HuH-7 (cell line): Measurements from ENCODE around the gene SYCP1.
"Not testable (repeated sequence)": the region's sequence is repeated elsewhere in the genome, so short reads cannot be mapped to it uniquely, and the experiment has no call there.

Experiments used
- DNase-seq: peaks from one replicate; pipeline ENCODE4 v3.0.0; 2011; ENCODE audit warnings: low spot score

SYCP1 gene

GRCh38 chr1:114854693-114855320, at the start of gene SYCP1:
Gene SYCP1, plus strand, starts transcription at chr1:114854863. Its CDS starts 602 bp downstream, at chr1:114855465.
- DNase-seq: no peak

GRCh38 chr1:114819869-114820268, 34.8 kb upstream of the SYCP1 start:
- DNase-seq: no peak

- DNase-seq: no peak
These were observed 34.3 kb upstream of the SYCP1 start for GRCh38 chr1:114820392-114820791.

- DNase-seq: no peak
These were observed 32.7 kb upstream of the SYCP1 start for GRCh38 chr1:114821978-114822377.

GRCh38 chr1:114828251-114828650, 26.4 kb upstream of the SYCP1 start:
- no peak for DNase-seq

- not testable (repeated sequence) for DNase-seq
These were observed 24.6 kb upstream of the SYCP1 start for GRCh38 chr1:114830075-114830474.

- DNase-seq: no peak
These were observed 23.2 kb upstream of the SYCP1 start for GRCh38 chr1:114831276-114831994.

- DNase-seq: no peak
These were observed 22.6 kb upstream of the SYCP1 start for GRCh38 chr1:114832057-114832456.

GRCh38 chr1:114833421-114833820, 21.2 kb upstream of the SYCP1 start:
- no peak for DNase-seq

- DNase-seq: no peak
These were observed 10.4 kb upstream of the SYCP1 start for GRCh38 chr1:114844270-114844669.

GRCh38 chr1:114853584-114853983, 1.1 kb upstream of the SYCP1 start:
- DNase-seq: no peak

- DNase-seq: no peak
These were observed 6.7 kb downstream of the SYCP1 start for GRCh38 chr1:114861384-114861783.

GRCh38 chr1:114892194-114892918, 37.7 kb downstream of the SYCP1 start:
- DNase-seq: no peak

- no peak for DNase-seq
These were observed 42.1 kb downstream of the SYCP1 start for GRCh38 chr1:114896795-114897194.

GRCh38 chr1:114901814-114902213, 47.2 kb downstream of the SYCP1 start:
- no peak for DNase-seq

- DNase-seq: no peak
These were observed 47.7 kb downstream of the SYCP1 start for GRCh38 chr1:114902343-114902742.

GRCh38 chr1:114903480-114903879, 48.8 kb downstream of the SYCP1 start:
- no peak for DNase-seq

- DNase-seq: not testable (repeated sequence)
These were observed 61.1 kb downstream of the SYCP1 start for GRCh38 chr1:114915720-114916119.

- DNase-seq: no peak
These were observed 71.9 kb downstream of the SYCP1 start for GRCh38 chr1:114926607-114927006.

GRCh38 chr1:114927401-114927800, 72.7 kb downstream of the SYCP1 start:
- DNase-seq: no peak

GRCh38 chr1:114956570-114956969, 101.9 kb downstream of the SYCP1 start:
- no peak for DNase-seq

- no peak for DNase-seq
These were observed 104.8 kb downstream of the SYCP1 start for GRCh38 chr1:114959423-114959822.

- DNase-seq: no peak
These were observed 122.2 kb downstream of the SYCP1 start for GRCh38 chr1:114976891-114977290.
